NOMO-1 treated with DMSO at 0.1 percent for 48 hours (cell line): ENCODE results near the gene GOLT1B.

Experiments
- DNase-seq: peaks from one replicate; lab custom pipeline; 2025; ENCODE audit not compliant: unreplicated experiment; lab: John Stamatoyannopoulos, UW

Gene GOLT1B

DNA sequence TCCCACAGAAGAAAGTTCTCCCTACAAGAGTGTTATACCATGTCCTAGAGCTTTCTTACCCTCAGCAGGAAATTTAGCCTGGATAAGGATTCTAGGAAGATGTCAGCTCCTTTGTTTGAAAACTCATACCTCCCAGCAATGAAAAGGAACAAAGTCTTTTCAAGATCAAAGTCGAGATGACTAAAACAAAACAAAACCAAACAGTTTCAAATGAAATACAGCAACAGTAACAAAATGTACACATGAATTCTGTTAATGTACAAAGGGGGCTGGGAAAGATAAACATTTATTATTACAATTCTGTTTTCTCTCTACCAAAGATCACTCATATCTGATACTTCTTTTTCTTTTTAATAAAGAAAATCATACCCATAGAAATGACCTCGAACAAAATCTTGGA, 61.3 kb downstream of the GOLT1B start:
- DNase-seq, result no peak

GRCh38 chr12:21566223-21566906, 64.8 kb downstream of the GOLT1B start:
- no peak for DNase-seq

GRCh38 chr12:21566907-21567394, 65.4 kb downstream of the GOLT1B start:
- no peak for DNase-seq
